ENCODE results near the gene SLC11A1. TPM values are rescaled to one million over a fixed set of nuclear protein-coding genes. Genes with fewer than 3 reads are reported as not detected.

SLC11A1 gene
- total and polyA plus RNA-seq, 2 of the 4 experiments (the other 2 are of a cell fraction), result under 0.01 to 0.07 TPM

GRCh38 chr2:218340656-218341055 is 41.4 kb upstream of the SLC11A1 start:
- Histone ChIP-seq H3K4ac (ENCODE audit: low read depth, low read length) (no peak overlapping the region), H2BK5ac (ENCODE audit: low read depth, low read length, poor library complexity, severe bottlenecking) (no peak overlapping the region), H3K23ac (ENCODE audit: low read depth, low read length) (no peak overlapping the region), H2AK9ac (replicated peaks; ENCODE audit: low read depth, low read length, poor library complexity) (no peak overlapping the region), H3K18ac (ENCODE audit: low read depth, low read length) (no peak overlapping the region), H3K56ac (ENCODE audit: extremely low read depth, insufficient read depth, low read length) (no peak overlapping the region), H3K9me3 (ENCODE audit: control insufficient read depth, insufficient read depth, low read length) (no peaks in the 10 kb centered on the region), H3K27ac (ENCODE audit: insufficient read depth, low read length) (no peak overlapping the region), H2BK120ac (ENCODE audit: low read depth, low read length) (no peak overlapping the region), H4K20me1 (ENCODE audit: insufficient read depth, low read length) (no peaks in the 10 kb centered on the region), H3K36me3 (ENCODE audit: control insufficient read depth, insufficient read depth, low read length) (no peaks in the 10 kb centered on the region), H2BK20ac (ENCODE audit: low read depth, low read length) (no peak overlapping the region), H3K4me1 (ENCODE audit: control insufficient read depth, insufficient read depth, low read length) (peaks cover 8% of the 10 kb centered on the region; the same call in 1 of the 2 replicates), H4K91ac (ENCODE audit: insufficient read depth, low read depth, low read length) (no peak overlapping the region), H3K79me1 (ENCODE audit: low read depth in 1 of 2, low read length in 2 of 2) (no peaks in the 10 kb centered on the region), H4K8ac (ENCODE audit: low read depth in 2 of 2, low read length in 2 of 2) (no peak overlapping the region), H3K9me1 (ENCODE audit: insufficient read depth, low read length) (no peaks in the 10 kb centered on the region), H2AK5ac (ENCODE audit: low read depth, low read length) (no peak overlapping the region), H4K5ac (ENCODE audit: low read depth, low read length) (no peak overlapping the region), H2AFZ (replicated peaks; ENCODE audit: low read length, poor library complexity) (no peak overlapping the region), H3K4me2 (ENCODE audit: low read depth, low read length) (no peak overlapping the region), H3K27me3 (ENCODE audit: control insufficient read depth, insufficient read depth, low read length) (no peaks in the 10 kb centered on the region; the same call in 1 of the 2 replicates), H2BK15ac (ENCODE audit: low read depth, low read length) (no peak overlapping the region), H3K14ac (replicated peaks; ENCODE audit: low read depth, low read length) (no peak overlapping the region), H3K9ac (ENCODE audit: low read depth, low read length) (no peak overlapping the region), H3K4me3 (ENCODE audit: insufficient read depth, low read depth, low read length) (no peak overlapping the region)
- ATAC-seq (ENCODE audit: low read depth), result no peak
- ChIA-PET CTCF (no interaction called here), POLR2A (ENCODE audit: unreplicated experiment) (no interaction called here)
- BruUV-seq (replicated peaks), result no TSS peak
- dilution Hi-C loops (cut with HindIII; ENCODE audit: low sequenced_read_pairs, unreplicated experiment) (no loop called here), intact Hi-C loops (cut with micrococcal nuclease) (no loop called here), in situ Hi-C loops (cut with MboI; ENCODE audit: low sequenced_read_pairs) (no loop called here)
- DNase-seq, result no peak
- WGBS, 2 experiments (ENCODE audit: extremely low coverage in 2 of 2, insufficient read length in 1 of 2), result no CpG with 5 or more reads among the region's 9 CpGs
- TF ChIP-seq USF2 (IDR thresholded peaks at IDR 0.05; ENCODE audit: low read depth, low read length) (no peak), CTCF (conservative IDR thresholded peaks at IDR 0.05; ENCODE audit: low read depth, low read length) (no peak), MXI1 (IDR thresholded peaks at IDR 0.05; ENCODE audit: borderline replicate concordance, low read depth, low read length) (no peak), RCOR1 (IDR thresholded peaks at IDR 0.05; ENCODE audit: insufficient replicate concordance, low read length) (no peak), RAD21 (IDR thresholded peaks at IDR 0.05; ENCODE audit: low read length) (no peak), FOS (IDR thresholded peaks at IDR 0.05; ENCODE audit: low read depth, low read length) (no peak), SMC3 (IDR thresholded peaks at IDR 0.05; ENCODE audit: low read depth, low read length) (no peak), BHLHE40 (IDR thresholded peaks at IDR 0.05; ENCODE audit: low read depth, low read length) (no peak), ELK1 (IDR thresholded peaks at IDR 0.05; ENCODE audit: borderline replicate concordance, low read depth, low read length) (no peak), RFX5 (IDR thresholded peaks at IDR 0.05; ENCODE audit: low read depth, low read length) (no peak), NFE2L2 (IDR thresholded peaks at IDR 0.05; ENCODE audit: low read depth, low read length) (no peak), POLR2A (IDR thresholded peaks at IDR 0.05; ENCODE audit: low read depth, low read length) (no peak), CHD1 (IDR thresholded peaks at IDR 0.05; ENCODE audit: low read depth, low read length) (no peak), MAZ (IDR thresholded peaks at IDR 0.05; ENCODE audit: borderline replicate concordance, low read depth, low read length) (no peak), CEBPB (IDR thresholded peaks at IDR 0.05; ENCODE audit: low read depth, low read length) (no peak)
